PFSK-1 (cell line): Measurements from ENCODE around the gene TMEM225B.

ENCODE experiments used
- FOXP2 ChIP-seq: optimal IDR thresholded peaks from 2 replicates; pipeline ENCODE3; 2011; ENCODE audit warnings: borderline replicate concordance, control low read depth, inconsistent platforms; ENCODE audit not compliant: insufficient read depth; ENCODE audit errors: extremely low read length, extremely low read depth
- POLR2AphosphoS5 ChIP-seq: IDR thresholded peaks from 2 replicates; pipeline ENCODE4 v1.6.1; 2012; ENCODE audit warnings: low read depth, mild to moderate bottlenecking, control low read depth, low read length, moderate library complexity
- REST ChIP-seq, 2 experiments: IDR thresholded peaks; 2 replicates each; pipeline versions ENCODE4 v1.6.1 to v1.8.0; 2011 to 2012; ENCODE audit warnings: low read depth in 2 of 2, low read length in 2 of 2, control low read depth in 1 of 2, inconsistent platforms in 1 of 2, mild to moderate bottlenecking in 1 of 2, moderate library complexity in 1 of 2; ENCODE audit not compliant: insufficient read depth in 1 of 2
- SIN3A ChIP-seq: IDR thresholded peaks from 2 replicates; pipeline ENCODE4 v1.6.1; 2012; ENCODE audit warnings: mild to moderate bottlenecking, low read length, moderate library complexity, borderline replicate concordance; ENCODE audit not compliant: insufficient read depth
- TAF1 ChIP-seq: IDR thresholded peaks from 2 replicates; pipeline ENCODE4 v1.6.1; 2012; ENCODE audit warnings: low read length, control low read depth, borderline replicate concordance; ENCODE audit not compliant: insufficient read depth

The TMEM225B gene

GRCh38 chr7:99554939-99555338 lies 43.1 kb upstream of the TMEM225B start:
- TF ChIP-seq FOXP2 (no peak), TAF1 (no peak), REST (IDR thresholded peaks at IDR 0.05; ENCODE audit: insufficient read depth in 1 of 2, low read depth in 2 of 2, low read length in 2 of 2) (no peak), POLR2AphosphoS5 (no peak), SIN3A (no peak)

DNA sequence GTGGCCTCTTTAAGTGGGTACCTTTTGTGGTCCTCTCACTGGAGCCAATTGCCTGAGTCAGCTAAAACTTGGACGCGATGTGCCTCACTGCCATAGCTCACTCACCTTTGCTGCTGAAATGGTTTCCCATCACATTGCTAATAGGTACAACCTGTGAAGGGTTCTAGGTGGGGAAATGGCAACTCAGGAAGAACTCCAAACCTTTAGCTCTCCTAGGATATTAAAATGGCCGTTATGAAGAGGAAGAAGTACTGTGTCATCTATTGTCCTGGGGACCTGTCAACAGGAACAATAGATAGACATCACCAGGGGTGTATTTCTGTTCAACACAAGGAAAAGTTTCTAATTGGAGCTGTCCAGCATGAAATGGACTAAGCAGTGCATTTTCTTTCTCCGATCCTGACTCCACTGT lies 40.9 kb upstream of the TMEM225B start:
- TF ChIP-seq REST (IDR thresholded peaks at IDR 0.05; ENCODE audit: insufficient read depth in 1 of 2, low read depth in 2 of 2, low read length in 2 of 2): peak; percentile 59 to 84
- TF ChIP-seq POLR2AphosphoS5: no peak

- TF ChIP-seq TAF1 (no peak), POLR2AphosphoS5 (no peak), SIN3A (no peak), REST (IDR thresholded peaks at IDR 0.05; ENCODE audit: insufficient read depth in 1 of 2, low read depth in 2 of 2, low read length in 2 of 2) (no peak)
Measured at GRCh38 chr7:99557940-99558305, 40.1 kb upstream of the TMEM225B start.

DNA sequence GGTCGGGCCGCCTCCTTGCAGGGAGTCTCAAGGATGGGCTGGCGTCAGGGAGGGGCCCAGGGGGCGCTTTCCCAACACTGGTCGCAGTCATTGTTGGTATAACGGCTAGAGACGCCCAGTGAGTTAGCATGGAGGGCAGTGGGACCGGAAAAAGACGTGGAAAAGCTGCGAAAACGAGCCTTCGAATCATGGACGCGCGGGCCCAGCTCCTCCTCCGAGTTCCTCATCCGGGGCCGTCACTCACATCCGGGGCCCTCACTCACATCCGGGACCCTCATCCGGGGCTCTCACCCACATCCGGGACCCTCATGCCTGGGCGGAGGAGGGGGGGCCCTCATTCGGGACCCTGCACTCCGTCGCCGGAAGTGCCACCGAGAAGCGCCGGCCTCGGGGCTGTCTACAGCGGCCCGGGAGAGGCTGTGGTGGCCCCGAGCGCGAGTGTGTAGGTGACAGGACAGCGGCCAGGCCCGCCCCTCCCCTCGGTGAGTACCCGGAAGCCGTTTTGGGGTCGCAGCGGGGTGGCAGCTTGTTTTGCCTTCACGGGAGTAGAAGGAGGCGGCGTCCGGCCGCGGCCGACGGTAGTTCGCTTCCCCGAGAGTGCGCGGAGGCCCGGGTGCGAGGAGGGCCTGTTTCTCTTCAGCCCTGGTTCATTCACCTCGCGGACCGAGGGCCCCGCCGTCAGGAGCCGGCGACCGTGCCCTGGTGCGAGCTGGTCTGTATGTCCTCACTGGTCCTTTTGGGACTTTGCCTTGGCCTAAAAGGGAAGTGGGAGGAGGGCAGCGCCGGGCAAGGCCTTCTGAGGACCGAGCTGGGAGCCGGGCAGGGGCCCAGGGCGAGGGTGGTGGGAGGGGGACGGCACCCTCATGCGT lies 39.5 kb upstream of the TMEM225B start, which contains the start of gene ZNF655:
TSS of gene ZNF655 (plus strand) at position 337 of the 869 bp plus-strand sequence. CDS start 1,918 bp downstream, outside the sequence.
- TF ChIP-seq TAF1 (peak; percentile 31; the same call in 1 of the 2 replicates), FOXP2 (peak; percentile 29), SIN3A (no peak), POLR2AphosphoS5 (no peak; the same call in 1 of the 2 replicates), REST (IDR thresholded peaks at IDR 0.05; ENCODE audit: insufficient read depth in 1 of 2, low read depth in 2 of 2, low read length in 2 of 2) (no peak)
